OCI-LY3 (cell line): Measurements from ENCODE around the gene CACNB1.

Experiments
- H2AFZ ChIP-seq: fragments of 200-600, 300-600 bp; shearing (Covaris generic); 2 replicates; pipeline ENCODE4 v1.6.0; 2014; ENCODE audit warnings: antibody characterized with exemption, low read depth, low read length
- H3K27ac ChIP-seq: fragments of 200-600, 300-600 bp; sonication (generic); 2 replicates; pipeline ENCODE4 v1.5.1; 2014; ENCODE audit warnings: mild to moderate bottlenecking, low read length, moderate library complexity, mixed read lengths
- H3K27me3 ChIP-seq: fragments of 200-600, 300-600 bp; sonication (generic); 2 replicates; pipeline ENCODE4 v1.6.1; 2014; ENCODE audit warnings: low read depth, low read length, mixed read lengths
- H3K36me3 ChIP-seq: fragments of 200-600, 300-600 bp; sonication (generic); replicated peaks from 2 replicates; pipeline ENCODE3; 2014; ENCODE audit warnings: low read depth, low read length, mixed read lengths
- H3K4me1 ChIP-seq: fragments of 300-600, 200-600 bp; sonication (generic); 2 replicates; pipeline ENCODE4 v1.6.1; 2014; ENCODE audit warnings: low read length, mixed read lengths
- H3K4me2 ChIP-seq: fragments of 200-600, 300-600 bp; sonication (generic); 2 replicates; pipeline ENCODE4 v1.6.1; 2014; ENCODE audit warnings: low read length, mixed read lengths
- H3K4me3 ChIP-seq: fragments of 300-600, 200-600 bp; sonication (generic); 2 replicates; pipeline ENCODE4 v1.5.1; 2014; ENCODE audit warnings: antibody characterized with exemption, mild to moderate bottlenecking, low read length, moderate library complexity
- H3K79me2 ChIP-seq: fragments of 300-600, 200-600 bp; shearing (Covaris generic); 2 replicates; pipeline ENCODE4 v1.6.1; 2014; ENCODE audit warnings: mild to moderate bottlenecking, low read length, mixed read lengths
- H3K9ac ChIP-seq: fragments of 300-600, 200-600 bp; shearing (Covaris generic); 2 replicates; pipeline ENCODE4 v1.6.0; 2014; ENCODE audit warnings: mild to moderate bottlenecking, low read length, moderate library complexity
- H3K9me3 ChIP-seq: fragments of 200-600, 300-600 bp; shearing (Covaris generic); 2 replicates; pipeline ENCODE4 v1.6.1; 2014; ENCODE audit warnings: low read length, mixed read lengths; ENCODE audit not compliant: insufficient read depth
- H4K20me1 ChIP-seq: fragments of 200-600, 300-600 bp; sonication (generic); 2 replicates; pipeline ENCODE4 v1.6.1; 2016; ENCODE audit warnings: low read length, mixed read lengths; ENCODE audit not compliant: insufficient read depth
- CTCF ChIP-seq: fragments of 200-600, 300-600 bp; sonication (generic); IDR thresholded peaks from 2 replicates; pipeline ENCODE4 v1.5.1; 2014; ENCODE audit warnings: antibody characterized with exemption, low read length, low read depth
- EZH2phosphoT487 ChIP-seq: fragments of 200-600 bp; shearing (Covaris generic); IDR thresholded peaks from 2 replicates; pipeline ENCODE4 v1.6.1; 2018; ENCODE audit warnings: antibody characterized with exemption, mixed run types, low read depth

The CACNB1 gene

DNA sequence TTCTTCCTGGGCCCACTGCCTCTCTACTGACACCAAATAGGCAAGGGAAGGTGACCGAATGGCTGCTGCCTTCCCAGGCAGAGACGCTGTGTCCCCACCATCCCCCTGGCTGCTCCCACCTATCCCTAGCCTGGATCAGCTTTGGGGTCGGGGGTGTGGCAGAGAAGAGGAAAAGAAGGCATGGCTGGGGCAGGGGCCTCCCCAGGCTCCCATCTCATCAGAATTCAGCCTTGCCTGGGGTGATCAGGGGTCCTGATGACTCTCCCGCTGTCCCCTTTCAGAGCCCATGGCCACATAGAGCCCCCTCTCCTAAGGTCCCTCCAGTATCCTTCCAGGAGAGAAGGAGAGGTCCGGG, 46.7 kb downstream of the CACNB1 start:
- Histone ChIP-seq H3K36me3 (no peaks in the 10 kb centered on the region), H4K20me1 (no peaks in the 10 kb centered on the region), H3K27me3 (peaks cover 40% of the 10 kb centered on the region), H2AFZ (no peak overlapping the region), H3K27ac (no peak overlapping the region), H3K4me2 (peak overlapping the region; percentile 81), H3K4me1 (peaks cover 15% of the 10 kb centered on the region), H3K79me2 (no peaks in the 10 kb centered on the region), H3K9me3 (no peaks in the 10 kb centered on the region), H3K9ac (no peak overlapping the region), H3K4me3 (peak overlapping the region; percentile 73)
- TF ChIP-seq CTCF (no peak), EZH2phosphoT487 (no peak)

- H3K4me2 ChIP-seq = no peak overlapping the region
- no peak overlapping the region for H3K9ac ChIP-seq
- no peak overlapping the region for H3K27ac ChIP-seq
- H3K4me3 ChIP-seq = no peak overlapping the region
- H3K27me3 ChIP-seq = peaks cover 43% of the 10 kb centered on the region
- H3K79me2 ChIP-seq = no peaks in the 10 kb centered on the region
- no peaks in the 10 kb centered on the region for H3K36me3 ChIP-seq
- H3K9me3 ChIP-seq = no peaks in the 10 kb centered on the region
- no peaks in the 10 kb centered on the region for H4K20me1 ChIP-seq
- H2AFZ ChIP-seq = no peak overlapping the region
- peaks cover 15% of the 10 kb centered on the region for H3K4me1 ChIP-seq
- TF ChIP-seq EZH2phosphoT487 = no peak
- peak; percentile 14 for TF ChIP-seq CTCF
These were observed 47.3 kb downstream of the CACNB1 start for GRCh38 chr17:39150104-39150634.

- Histone ChIP-seq H3K9ac (no peak overlapping the region), H4K20me1 (no peaks in the 10 kb centered on the region), H3K27ac (no peak overlapping the region), H3K27me3 (peaks cover 44% of the 10 kb centered on the region), H3K4me2 (no peak overlapping the region), H3K4me3 (no peak overlapping the region), H3K4me1 (peaks cover 9% of the 10 kb centered on the region), H3K9me3 (no peaks in the 10 kb centered on the region), H3K36me3 (no peaks in the 10 kb centered on the region), H3K79me2 (no peaks in the 10 kb centered on the region), H2AFZ (no peak overlapping the region)
- TF ChIP-seq CTCF = no peak
- TF ChIP-seq EZH2phosphoT487 = no peak
These were observed 50.0 kb downstream of the CACNB1 start for GRCh38 chr17:39147221-39148185.

DNA sequence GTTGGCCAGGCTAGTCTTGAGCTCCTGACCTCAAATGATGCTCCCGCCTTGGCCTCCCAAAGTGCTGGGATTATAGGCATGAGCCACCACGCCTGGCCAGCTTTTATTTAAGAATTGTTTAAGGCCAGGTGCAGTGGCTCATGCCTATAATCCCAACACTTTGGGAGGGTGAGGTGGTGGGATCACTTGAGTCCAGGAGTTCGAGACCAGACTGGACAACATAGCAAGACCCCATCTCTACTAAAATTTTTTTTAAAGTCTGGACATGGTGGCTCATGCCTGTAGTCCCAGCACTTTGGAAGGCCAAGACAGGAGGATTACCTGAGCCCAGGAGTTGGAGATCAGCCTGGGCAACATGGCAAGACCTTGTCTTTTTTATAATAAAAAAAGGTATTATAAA, 51.2 kb downstream of the CACNB1 start:
- Histone ChIP-seq H2AFZ (no peak overlapping the region), H4K20me1 (no peaks in the 10 kb centered on the region), H3K36me3 (no peaks in the 10 kb centered on the region), H3K9ac (no peak overlapping the region), H3K9me3 (no peaks in the 10 kb centered on the region), H3K27me3 (peaks cover 40% of the 10 kb centered on the region), H3K4me2 (no peak overlapping the region), H3K27ac (no peak overlapping the region), H3K4me1 (0 out of 2 replicates have a peak, but pooled peaks cover 3% of the 10 kb centered on the region), H3K4me3 (no peak overlapping the region), H3K79me2 (no peaks in the 10 kb centered on the region)
- TF ChIP-seq CTCF (no peak), EZH2phosphoT487 (no peak)
